Right lobe of liver (tissue), 6 donors: Measurements from ENCODE around the gene FAM118B. TPM values are rescaled to one million over a fixed set of nuclear protein-coding genes. Genes with fewer than 3 reads are reported as not detected.

Experiments
- ATAC-seq, 4 donors: fragments of 200-7000 bp; cut with Tn5 transposase; one replicate each; pipeline ENCODE4 v1.9.1; 2020; ENCODE audit warnings: mild to moderate bottlenecking in 4 of 4, moderate library complexity in 4 of 4
- DNase-seq, 3 donors: peaks; one replicate each; pipeline ENCODE4 v3.0.0-alpha.2; 2020
- H3K27ac ChIP-seq, 3 donors: fragments of 200-600 bp; one replicate each; pipeline ENCODE4 v1.8.0; 2022
- H3K27me3 ChIP-seq, 2 donors: fragments of 200-600 bp; one replicate each; pipeline ENCODE4 v1.8.0; 2022
- H3K36me3 ChIP-seq, 4 donors: fragments of 200-600 bp; sonication (generic) in 1 of 4; one replicate each; pipeline versions ENCODE4 v1.5.1 to v1.8.0; 2017 to 2022; ENCODE audit warnings: control low read depth in 1 of 4
- H3K4me1 ChIP-seq, 4 donors: fragments of 200-600 bp; sonication (generic) in 1 of 4; one replicate each; pipeline versions ENCODE4 v1.5.1 to v1.8.0; 2017 to 2022; ENCODE audit warnings: control low read depth in 1 of 4
- H3K4me3 ChIP-seq, 3 donors: fragments of 200-600 bp; one replicate each; pipeline ENCODE4 v1.8.0; 2022
- H3K9me3 ChIP-seq, 4 donors: fragments of 200-600 bp; sonication (generic) in 1 of 4; one replicate each; pipeline versions ENCODE4 v1.5.1 to v1.8.0; 2017 to 2022; ENCODE audit warnings: control low read depth in 1 of 4
- POLR2A ChIP-seq: fragments of 450-650 bp; IDR thresholded peaks from one replicate; pipeline ENCODE4 v1.6.1; 2017; ENCODE audit warnings: antibody characterized with exemption, mild to moderate bottlenecking
- WGBS: methylation state at CpG from one replicate; pipeline ENCODE4 v1.1.6; 2018; ENCODE audit warnings: low coverage, low lambda C conversion rate; ENCODE audit not compliant: insufficient coverage; ENCODE audit errors: missing lambda C conversion rate; 5-methylcytosine and 5-hydroxymethylcytosine counted together
- intact Hi-C, 2 donors: fragments of 100-400 bp; cut with DNase I; formaldehyde crosslinking; loops; one replicate each; pipeline versions ENCODE4 v1.11.2 to v1.14.1; 2022
- total RNA-seq, 6 experiments: library from RNA; depleted of rRNA in 2 of 6; stranded (reverse); fragments of >200 nt in 2 of 6; fragmentation: NEBNext Ultra II Directional in 3 of 6; extraction: Animal tissue kit (Norgen Biotek cat#: 25700) in 3 of 6; gene quantifications; one replicate each; pipeline versions ENCODE4 v1.1.0 to v1.2.4, GENCODE V29; 2016 to 2023
- TF ChIP-seq, protein P1 (sequence below), 4 donors: fragments of 200-600 bp in 3 of 4; fragments of 450-650 bp in 1 of 4; IDR thresholded peaks; one replicate each; pipeline versions ENCODE4 v1.5.1 to v1.8.0; 2016 to 2022; ENCODE audit warnings: antibody characterized with exemption in 4 of 4, mild to moderate bottlenecking in 2 of 4
- donor health status: DM: no; HTN: yes; CAD: no.
- donor health status: DM: no; HTN: no; CAD: no.
- donor health status: DM: no; HTN: no; CAD: no.
- donor health status: DM: no; HTN: yes; CAD: no.
- donor health status: DM: no; HTN: yes; CAD: no.

FAM118B gene
- total RNA-seq, 6 experiments from 2014 or later, result 4.6 to 8.3 (median 5.8) TPM

DNA sequence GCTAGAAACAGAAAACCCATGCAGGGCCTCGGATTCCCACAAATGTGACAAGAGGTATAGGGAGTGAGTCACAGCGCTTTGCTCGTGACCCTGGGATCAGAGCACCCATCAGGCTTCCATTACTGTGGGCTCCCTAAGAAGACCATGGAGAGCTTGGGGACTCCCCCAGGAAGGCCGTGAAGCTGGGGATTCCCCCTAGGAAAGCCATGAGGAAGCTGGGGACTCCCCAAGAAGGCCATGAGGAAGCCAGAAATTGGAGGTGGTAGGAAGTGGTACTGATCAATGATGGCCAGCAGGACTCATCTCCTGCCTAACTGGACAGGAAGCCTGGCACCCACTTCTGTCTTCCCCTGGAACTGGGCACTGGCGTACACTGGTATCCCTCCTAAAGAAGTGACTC is 82.1 kb downstream of the FAM118B start:
- TF ChIP-seq, protein P1, sequence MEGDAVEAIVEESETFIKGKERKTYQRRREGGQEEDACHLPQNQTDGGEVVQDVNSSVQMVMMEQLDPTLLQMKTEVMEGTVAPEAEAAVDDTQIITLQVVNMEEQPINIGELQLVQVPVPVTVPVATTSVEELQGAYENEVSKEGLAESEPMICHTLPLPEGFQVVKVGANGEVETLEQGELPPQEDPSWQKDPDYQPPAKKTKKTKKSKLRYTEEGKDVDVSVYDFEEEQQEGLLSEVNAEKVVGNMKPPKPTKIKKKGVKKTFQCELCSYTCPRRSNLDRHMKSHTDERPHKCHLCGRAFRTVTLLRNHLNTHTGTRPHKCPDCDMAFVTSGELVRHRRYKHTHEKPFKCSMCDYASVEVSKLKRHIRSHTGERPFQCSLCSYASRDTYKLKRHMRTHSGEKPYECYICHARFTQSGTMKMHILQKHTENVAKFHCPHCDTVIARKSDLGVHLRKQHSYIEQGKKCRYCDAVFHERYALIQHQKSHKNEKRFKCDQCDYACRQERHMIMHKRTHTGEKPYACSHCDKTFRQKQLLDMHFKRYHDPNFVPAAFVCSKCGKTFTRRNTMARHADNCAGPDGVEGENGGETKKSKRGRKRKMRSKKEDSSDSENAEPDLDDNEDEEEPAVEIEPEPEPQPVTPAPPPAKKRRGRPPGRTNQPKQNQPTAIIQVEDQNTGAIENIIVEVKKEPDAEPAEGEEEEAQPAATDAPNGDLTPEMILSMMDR (IDR thresholded peaks at IDR 0.05), result no peak
- TF ChIP-seq POLR2A, result no peak
- DNase-seq (no peak), ATAC-seq (peak in 1 of 4 donors; percentile 11)
- WGBS, result 97% methylated on average over 4 of the region's 5 CpGs
- Histone ChIP-seq H3K36me3 (peaks cover 0 to 37% (median 8%) of the 10 kb centered on the region in 4 donors), H3K4me1 (no peaks in the 10 kb centered on the region), H3K27ac (no peak overlapping the region), H3K4me3 (no peak overlapping the region), H3K27me3 (no peaks in the 10 kb centered on the region), H3K9me3 (no peaks in the 10 kb centered on the region)
- intact Hi-C loops, result no loop called here

DNA sequence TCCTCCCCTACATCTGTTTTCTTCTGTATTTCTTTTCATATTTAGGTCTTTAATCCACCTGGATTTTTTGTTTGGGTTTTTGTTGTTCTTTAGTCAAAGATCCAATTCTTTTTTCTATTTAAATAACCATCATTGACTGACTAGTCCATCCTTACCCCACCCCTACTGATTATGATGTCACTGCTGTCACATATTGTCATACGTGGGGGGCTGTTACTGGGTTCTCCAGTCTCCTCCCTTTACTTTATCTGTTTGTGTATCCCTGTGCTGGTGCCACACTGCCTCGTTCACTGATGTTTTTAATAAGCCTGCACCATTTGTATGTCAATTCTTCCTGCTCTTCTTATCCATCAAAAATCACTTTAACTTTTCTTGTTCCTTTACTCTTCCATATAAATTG is 85.4 kb downstream of the FAM118B start:
- Histone ChIP-seq H3K27me3 (no peaks in the 10 kb centered on the region), H3K36me3 (peaks cover 0 to 21% (median 7%) of the 10 kb centered on the region in 4 donors), H3K4me1 (no peaks in the 10 kb centered on the region), H3K9me3 (no peaks in the 10 kb centered on the region), H3K27ac (no peak overlapping the region), H3K4me3 (no peak overlapping the region)
- WGBS, result 59% methylated on average over 2 of the region's 2 CpGs
- ATAC-seq (no peak), DNase-seq (no peak)
- no peak for TF ChIP-seq POLR2A
- TF ChIP-seq, protein P1 (IDR thresholded peaks at IDR 0.05), result no peak
- intact Hi-C loops, result no loop called here

DNA sequence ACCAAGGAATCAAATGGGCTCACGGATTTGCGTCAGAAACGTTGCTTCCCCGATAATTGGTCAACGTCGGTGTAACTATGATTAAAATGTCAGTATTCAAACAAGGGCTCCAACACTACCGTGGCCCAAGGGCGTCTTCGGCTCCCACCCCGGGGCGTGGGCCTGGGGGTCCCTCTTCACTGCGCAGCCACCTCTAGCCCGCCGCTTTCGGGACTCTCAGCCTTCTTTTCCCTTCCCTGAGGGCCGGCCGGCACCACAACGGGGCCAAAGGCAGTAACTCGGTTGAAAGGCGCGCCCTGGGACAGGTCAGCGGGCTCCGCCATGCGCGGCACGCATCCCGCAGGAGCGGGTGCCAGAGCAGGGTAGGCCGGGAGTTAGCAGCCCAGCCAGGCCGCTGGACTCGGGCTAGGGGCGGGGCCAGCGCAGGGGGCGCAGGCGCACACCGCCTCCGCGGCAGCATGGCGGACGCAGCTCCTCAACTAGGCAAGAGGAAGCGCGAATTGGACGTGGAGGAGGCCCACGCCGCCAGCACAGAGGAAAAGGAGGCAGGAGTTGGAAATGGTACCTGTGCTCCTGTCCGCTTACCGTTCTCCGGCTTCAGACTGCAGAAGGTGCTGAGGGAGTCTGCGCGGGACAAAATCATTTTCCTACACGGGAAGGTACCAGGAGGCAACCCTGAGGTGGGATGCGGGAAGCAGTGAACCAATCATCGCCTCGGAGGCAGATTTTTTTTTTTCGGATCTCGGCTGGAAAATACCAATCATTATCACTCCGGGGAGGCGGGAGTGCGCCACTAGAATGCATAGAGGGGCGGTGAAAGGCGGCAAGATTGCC is 92.3 kb downstream of the FAM118B start, which contains the start of gene DCPS:
DCPS (plus strand) TSS at position 438 of the 834 bp plus-strand sequence; CDS start at position 459, 21 bp downstream.
- Histone ChIP-seq H3K36me3 (no peaks in the 10 kb centered on the region), H3K4me3 (peak within 1 kb of the TSS; percentile 57 to 80 (median 69)), H3K27ac (peak within 1 kb of the TSS; percentile 71 to 77 (median 71)), H3K27me3 (no peaks in the 10 kb centered on the region), H3K4me1 (peaks cover 0 to 12% (median 4%) of the 10 kb centered on the region in 4 donors), H3K9me3 (no peaks in the 10 kb centered on the region)
- intact Hi-C loops, result no loop called here
- peak; percentile 76 for TF ChIP-seq POLR2A
- TF ChIP-seq, protein P1 (IDR thresholded peaks at IDR 0.05), result no peak
- 2% methylated on average over 32 of the region's 61 CpGs for WGBS
- DNase-seq (peak; percentile 93 to 95 (median 94)), ATAC-seq (peak; percentile 99 to 100 (median 100))

DNA sequence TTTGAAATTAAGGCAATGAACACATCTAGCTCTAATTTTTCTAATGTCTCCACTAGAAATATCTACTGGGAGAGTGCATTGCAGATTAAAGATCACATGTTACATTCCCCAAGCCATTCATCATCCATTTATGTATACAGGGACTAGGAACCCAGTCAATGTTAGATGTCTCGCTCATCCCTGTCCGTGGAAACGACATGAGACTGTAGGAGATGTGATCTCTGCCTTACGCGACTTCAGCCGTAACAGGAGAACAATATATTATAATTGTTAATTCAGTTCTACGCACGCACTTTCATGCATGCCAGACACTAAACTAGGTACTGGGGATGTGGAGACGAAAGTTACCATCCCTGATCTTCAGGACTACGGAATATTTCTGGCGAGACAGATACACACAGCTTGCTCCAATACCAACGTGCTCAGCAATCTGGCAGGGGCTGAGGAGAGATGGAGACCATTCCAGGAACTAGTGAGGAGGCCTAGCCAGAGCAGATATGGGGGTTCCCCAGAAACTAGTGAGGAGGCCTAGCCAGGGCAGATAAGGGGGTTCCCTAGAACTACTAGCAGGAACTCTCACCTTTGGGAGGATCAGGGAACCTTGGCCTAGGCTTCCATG is 93.0 kb downstream of the FAM118B start:
- H3K27me3 ChIP-seq, result no peaks in the 10 kb centered on the region
- 40% methylated on average over 11 of the region's 12 CpGs for WGBS
- intact Hi-C loops, result no loop called here
- TF ChIP-seq POLR2A, result no peak
- TF ChIP-seq, protein P1 (IDR thresholded peaks at IDR 0.05), result no peak
- ATAC-seq, result peak in 1 of 4 donors; percentile 3
- H3K4me1 ChIP-seq, result peaks cover 0 to 12% (median 4%) of the 10 kb centered on the region in 4 donors
- no peaks in the 10 kb centered on the region for H3K9me3 ChIP-seq
- DNase-seq, result no peak
- peak overlapping the region; percentile 57 to 80 (median 69) for H3K4me3 ChIP-seq
- peak overlapping the region in 2 of 3 donors; percentile 71 to 77 for H3K27ac ChIP-seq
- no peaks in the 10 kb centered on the region for H3K36me3 ChIP-seq
